ENCODE results near the gene LIN7B.
"Not testable (repeated sequence)": the region's sequence is repeated elsewhere in the genome, so short reads cannot be mapped to it uniquely, and the experiment has no call there.

The LIN7B gene

DNA sequence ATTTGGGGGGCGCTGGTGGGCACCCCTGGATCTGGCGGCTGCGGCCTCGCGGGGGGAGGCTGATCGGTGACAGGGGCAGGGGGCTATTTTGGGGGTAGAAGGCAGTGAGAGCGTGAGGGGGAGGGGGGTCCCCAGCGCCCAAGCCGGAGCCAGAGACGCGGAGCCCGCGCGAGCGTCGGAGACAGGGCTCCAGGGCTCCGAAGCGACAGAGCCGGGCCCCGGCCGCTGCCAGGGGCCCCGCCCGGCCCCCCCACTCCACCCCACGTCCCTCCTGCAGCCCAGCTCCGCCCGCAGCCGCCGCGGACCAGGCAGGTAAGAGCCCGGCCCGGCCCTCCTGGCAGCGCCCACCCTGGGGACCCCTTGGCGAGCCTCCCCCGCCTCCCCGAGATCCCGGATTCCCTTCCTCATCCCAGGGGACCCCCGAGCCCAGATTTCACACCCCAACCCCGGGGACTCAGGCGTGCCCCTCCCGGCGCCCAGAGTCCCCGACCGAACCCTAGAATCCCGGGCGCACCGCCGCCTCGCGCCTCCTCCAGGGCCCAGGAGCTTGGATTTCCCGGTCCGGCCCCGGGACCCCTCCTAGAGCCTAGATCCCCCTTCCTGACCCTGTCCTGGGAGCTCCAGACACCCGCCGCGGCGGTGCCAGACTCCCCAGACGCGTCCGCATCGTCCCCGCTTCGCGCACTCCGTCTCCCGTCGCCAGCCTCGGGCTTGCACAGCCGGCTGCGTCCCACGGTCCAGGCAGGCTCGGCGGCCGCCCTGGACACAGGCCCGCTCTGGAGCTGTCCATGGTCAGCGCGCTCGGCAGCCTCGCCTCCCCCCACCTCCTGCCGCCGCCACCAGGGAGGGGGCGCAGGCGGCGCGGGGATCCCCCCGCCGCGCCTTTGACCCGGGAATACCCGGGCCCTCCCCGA lies 5.5 kb downstream of the LIN7B start, which contains the start of gene PPFIA3:
PPFIA3 (plus strand) TSS at position 134 of the 914 bp plus-strand sequence. CDS start 8,330 bp downstream, outside the sequence.
- DNase-seq: peak; percentile 73

- no peak for DNase-seq
Measured at GRCh38 chr19:49120325-49120683, 6.1 kb downstream of the LIN7B start.

- DNase-seq: no peak
Measured at GRCh38 chr19:49120868-49121267, 6.7 kb downstream of the LIN7B start.

- not testable (repeated sequence) for DNase-seq
Measured at GRCh38 chr19:49121841-49122240, 7.7 kb downstream of the LIN7B start.

GRCh38 chr19:49123285-49123684 lies 9.1 kb downstream of the LIN7B start:
- DNase-seq: not testable (repeated sequence)

GRCh38 chr19:49125025-49125731 lies 11.0 kb downstream of the LIN7B start:
- DNase-seq: peak; percentile 51

- no peak for DNase-seq
Measured at GRCh38 chr19:49126575-49126974, 12.4 kb downstream of the LIN7B start.

- DNase-seq: not testable (repeated sequence)
Measured at GRCh38 chr19:49127225-49127624, 13.1 kb downstream of the LIN7B start.

GRCh38 chr19:49127674-49128544 lies 13.7 kb downstream of the LIN7B start:
- DNase-seq: peak; percentile 99

DNA sequence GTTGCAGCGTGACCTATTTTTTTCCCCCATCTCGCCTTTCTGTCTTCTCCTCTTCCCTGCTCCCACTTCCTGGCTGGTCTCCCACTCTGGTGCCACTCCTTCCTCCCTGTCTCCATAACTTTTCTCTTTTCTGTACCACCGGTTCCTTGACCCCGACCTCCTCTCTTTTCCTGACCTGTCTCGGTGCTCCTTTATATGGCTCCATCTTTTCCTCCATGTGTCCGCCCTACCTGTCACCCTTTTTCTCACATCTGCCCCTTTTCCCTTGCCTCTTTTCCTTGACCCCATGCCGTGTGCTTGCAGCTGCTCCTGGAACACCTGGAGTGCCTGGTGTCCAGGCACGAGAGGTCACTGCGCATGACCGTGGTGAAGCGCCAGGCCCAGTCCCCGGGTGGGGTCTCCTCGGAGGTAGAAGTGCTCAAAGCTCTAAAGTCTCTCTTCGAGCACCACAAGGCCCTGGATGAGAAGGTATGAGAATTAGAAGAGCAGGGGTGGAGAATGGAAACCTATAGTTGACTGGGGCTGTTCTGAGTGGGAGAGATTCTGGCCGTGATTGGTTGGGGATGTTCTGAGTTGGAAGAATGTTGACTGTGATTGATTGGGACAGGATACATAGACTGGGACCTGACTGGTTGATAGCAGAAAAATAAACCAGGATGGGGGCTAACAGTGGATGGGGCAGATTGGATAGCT lies 14.5 kb downstream of the LIN7B start:
- DNase-seq: no peak

DNA sequence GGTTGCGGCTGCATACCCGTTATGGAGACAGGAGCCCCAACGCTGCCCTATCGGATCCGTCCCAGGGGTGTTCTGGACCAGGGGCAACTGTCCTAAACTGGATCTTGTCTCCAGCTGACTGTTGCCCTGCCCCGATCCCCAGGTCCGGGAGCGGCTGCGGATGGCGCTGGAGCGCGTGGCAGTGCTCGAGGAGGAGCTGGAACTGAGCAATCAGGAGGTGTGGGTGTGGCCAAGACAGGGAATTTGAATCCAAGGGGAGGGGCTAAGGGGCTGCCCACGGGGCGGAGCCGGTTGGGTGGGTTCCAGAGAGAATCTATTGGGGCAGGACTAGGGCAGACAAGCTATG lies 15.0 kb downstream of the LIN7B start:
- no peak for DNase-seq

- no peak for DNase-seq
Measured at GRCh38 chr19:49130325-49130724, 16.2 kb downstream of the LIN7B start.

GRCh38 chr19:49132974-49133609 lies 18.9 kb downstream of the LIN7B start:
- peak; percentile 51 for DNase-seq

GRCh38 chr19:49133621-49134454 lies 19.7 kb downstream of the LIN7B start:
- DNase-seq: peak; percentile 92

GRCh38 chr19:49135686-49136085 lies 21.5 kb downstream of the LIN7B start:
- DNase-seq: no peak

GRCh38 chr19:49136771-49137171 lies 22.6 kb downstream of the LIN7B start:
- no peak for DNase-seq

- DNase-seq: no peak
Measured at GRCh38 chr19:49140951-49141350, 26.8 kb downstream of the LIN7B start.

DNA sequence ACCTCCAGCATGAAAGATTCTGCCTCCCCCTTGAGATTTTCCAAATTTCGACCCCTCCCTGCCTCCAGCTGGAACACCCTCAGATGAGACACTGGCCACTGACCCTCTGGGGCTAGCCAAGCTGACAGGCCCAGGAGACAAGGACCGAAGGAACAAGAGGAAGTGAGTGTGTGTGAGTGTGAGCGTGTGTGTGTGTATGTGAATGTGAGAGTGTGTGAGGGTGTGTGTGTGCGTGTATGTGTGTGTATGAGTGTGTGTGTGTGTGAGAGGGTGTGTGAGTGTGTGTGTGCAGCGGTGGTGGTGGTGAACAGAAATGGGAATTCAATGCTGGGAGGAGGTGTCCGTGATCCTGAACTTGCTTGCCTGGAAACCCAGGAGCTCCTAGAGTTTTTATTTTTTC lies 27.2 kb downstream of the LIN7B start:
- no peak for DNase-seq

GRCh38 chr19:49142866-49143335 lies 28.7 kb downstream of the LIN7B start:
- DNase-seq: peak; percentile 96

- peak; percentile 95 for DNase-seq
Measured at GRCh38 chr19:49145573-49146407, 31.6 kb downstream of the LIN7B start.
